C4-2B (cell line): Measurements from ENCODE around the gene AFF3.

Experiments
- H3K27ac ChIP-seq: fragments of 450-650 bp; 2 replicates; pipeline ENCODE4 v1.5.1; 2017
- CTCF ChIP-seq: fragments of 450-650 bp; conservative IDR thresholded peaks from 2 replicates; pipeline ENCODE4 v1.5.1; 2017; ENCODE audit warnings: mild to moderate bottlenecking
- ZFX ChIP-seq: fragments of 450-650 bp; IDR thresholded peaks from 2 replicates; pipeline ENCODE4 v1.6.1; 2017

Gene AFF3

GRCh38 chr2:100146657-100146960 is 4.2 kb upstream of the AFF3 start:
- no peak overlapping the region for H3K27ac ChIP-seq
- TF ChIP-seq CTCF (no peak), ZFX (no peak)

- TF ChIP-seq CTCF = no peak
- TF ChIP-seq ZFX = no peak
- no peak overlapping the region for H3K27ac ChIP-seq
These were observed 3.7 kb upstream of the AFF3 start for GRCh38 chr2:100145893-100146656.

GRCh38 chr2:100143286-100143685 is 896 bp upstream of the AFF3 start:
- no peak for TF ChIP-seq CTCF
- no peak for TF ChIP-seq ZFX
- H3K27ac ChIP-seq = no peak overlapping the region

- TF ChIP-seq CTCF (no peak), ZFX (no peak)
- no peak overlapping the region for H3K27ac ChIP-seq
These were observed 484 bp downstream of the AFF3 start for GRCh38 chr2:100141906-100142305.

GRCh38 chr2:100140582-100140981 is 1.8 kb downstream of the AFF3 start:
- no peak overlapping the region for H3K27ac ChIP-seq
- no peak for TF ChIP-seq ZFX
- no peak for TF ChIP-seq CTCF

GRCh38 chr2:100137866-100138570 is 4.4 kb downstream of the AFF3 start:
- TF ChIP-seq ZFX (no peak), CTCF (no peak)
- H3K27ac ChIP-seq = no peak overlapping the region

GRCh38 chr2:100137318-100137717 is 5.1 kb downstream of the AFF3 start:
- no peak overlapping the region for H3K27ac ChIP-seq
- TF ChIP-seq CTCF (no peak), ZFX (no peak)
